PFSK-1 (cell line): Measurements from ENCODE around the gene B4GAT1.

Experiments used
- FOXP2 ChIP-seq: optimal IDR thresholded peaks from 2 replicates; pipeline ENCODE3; 2011; ENCODE audit warnings: borderline replicate concordance, control low read depth, inconsistent platforms; ENCODE audit not compliant: insufficient read depth; ENCODE audit errors: extremely low read length, extremely low read depth
- POLR2AphosphoS5 ChIP-seq: IDR thresholded peaks from 2 replicates; pipeline ENCODE4 v1.6.1; 2012; ENCODE audit warnings: low read depth, mild to moderate bottlenecking, control low read depth, low read length, moderate library complexity
- SIN3A ChIP-seq: IDR thresholded peaks from 2 replicates; pipeline ENCODE4 v1.6.1; 2012; ENCODE audit warnings: mild to moderate bottlenecking, low read length, moderate library complexity, borderline replicate concordance; ENCODE audit not compliant: insufficient read depth
- TAF1 ChIP-seq: IDR thresholded peaks from 2 replicates; pipeline ENCODE4 v1.6.1; 2012; ENCODE audit warnings: low read length, control low read depth, borderline replicate concordance; ENCODE audit not compliant: insufficient read depth
- TF ChIP-seq, protein P1 (sequence below), 2 experiments: IDR thresholded peaks; 2 replicates each; pipeline versions ENCODE4 v1.6.1 to v1.8.0; 2011 to 2012; ENCODE audit warnings: low read depth in 2 of 2, low read length in 2 of 2, control low read depth in 1 of 2, inconsistent platforms in 1 of 2, mild to moderate bottlenecking in 1 of 2, moderate library complexity in 1 of 2; ENCODE audit not compliant: insufficient read depth in 1 of 2

The B4GAT1 gene

DNA sequence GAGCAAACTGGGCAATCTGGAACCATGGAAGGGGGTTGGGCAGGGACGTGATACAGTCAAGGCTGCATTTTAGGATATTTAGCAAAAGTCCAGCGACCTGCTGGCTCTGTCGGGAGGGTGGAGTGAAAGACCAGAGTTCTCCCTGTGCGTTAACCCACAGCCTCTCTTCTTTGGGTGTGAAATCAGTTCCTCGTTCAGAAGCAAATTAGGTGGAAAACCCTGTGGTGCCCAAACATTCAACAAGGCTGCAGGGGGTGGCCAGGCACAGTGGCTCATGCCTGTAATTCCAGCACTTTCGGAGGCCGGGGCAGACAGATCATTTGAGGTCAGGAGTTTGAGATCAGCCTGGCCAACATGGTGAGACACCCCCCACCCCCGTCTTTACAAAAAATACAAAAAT is 49.8 kb downstream of the B4GAT1 start:
- TF ChIP-seq TAF1 (no peak), POLR2AphosphoS5 (no peak), SIN3A (no peak), FOXP2 (no peak)
- TF ChIP-seq, protein P1, sequence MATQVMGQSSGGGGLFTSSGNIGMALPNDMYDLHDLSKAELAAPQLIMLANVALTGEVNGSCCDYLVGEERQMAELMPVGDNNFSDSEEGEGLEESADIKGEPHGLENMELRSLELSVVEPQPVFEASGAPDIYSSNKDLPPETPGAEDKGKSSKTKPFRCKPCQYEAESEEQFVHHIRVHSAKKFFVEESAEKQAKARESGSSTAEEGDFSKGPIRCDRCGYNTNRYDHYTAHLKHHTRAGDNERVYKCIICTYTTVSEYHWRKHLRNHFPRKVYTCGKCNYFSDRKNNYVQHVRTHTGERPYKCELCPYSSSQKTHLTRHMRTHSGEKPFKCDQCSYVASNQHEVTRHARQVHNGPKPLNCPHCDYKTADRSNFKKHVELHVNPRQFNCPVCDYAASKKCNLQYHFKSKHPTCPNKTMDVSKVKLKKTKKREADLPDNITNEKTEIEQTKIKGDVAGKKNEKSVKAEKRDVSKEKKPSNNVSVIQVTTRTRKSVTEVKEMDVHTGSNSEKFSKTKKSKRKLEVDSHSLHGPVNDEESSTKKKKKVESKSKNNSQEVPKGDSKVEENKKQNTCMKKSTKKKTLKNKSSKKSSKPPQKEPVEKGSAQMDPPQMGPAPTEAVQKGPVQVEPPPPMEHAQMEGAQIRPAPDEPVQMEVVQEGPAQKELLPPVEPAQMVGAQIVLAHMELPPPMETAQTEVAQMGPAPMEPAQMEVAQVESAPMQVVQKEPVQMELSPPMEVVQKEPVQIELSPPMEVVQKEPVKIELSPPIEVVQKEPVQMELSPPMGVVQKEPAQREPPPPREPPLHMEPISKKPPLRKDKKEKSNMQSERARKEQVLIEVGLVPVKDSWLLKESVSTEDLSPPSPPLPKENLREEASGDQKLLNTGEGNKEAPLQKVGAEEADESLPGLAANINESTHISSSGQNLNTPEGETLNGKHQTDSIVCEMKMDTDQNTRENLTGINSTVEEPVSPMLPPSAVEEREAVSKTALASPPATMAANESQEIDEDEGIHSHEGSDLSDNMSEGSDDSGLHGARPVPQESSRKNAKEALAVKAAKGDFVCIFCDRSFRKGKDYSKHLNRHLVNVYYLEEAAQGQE (IDR thresholded peaks at IDR 0.05; ENCODE audit: insufficient read depth in 1 of 2, low read depth in 2 of 2, low read length in 2 of 2), result no peak
